GM19351 (cell line): Measurements from ENCODE around the gene PLA2G4F.
"Not testable (repeated sequence)": the region's sequence is repeated elsewhere in the genome, so short reads cannot be mapped to it uniquely, and the experiment has no call there.

Experiments used
- ATAC-seq: cut with Tn5 transposase; IDR thresholded peaks from one replicate; pipeline ENCODE4 v1.9.1; 2021; ENCODE audit warnings: mild to moderate bottlenecking, moderate library complexity; ENCODE audit not compliant: unreplicated experiment

The PLA2G4F gene

DNA sequence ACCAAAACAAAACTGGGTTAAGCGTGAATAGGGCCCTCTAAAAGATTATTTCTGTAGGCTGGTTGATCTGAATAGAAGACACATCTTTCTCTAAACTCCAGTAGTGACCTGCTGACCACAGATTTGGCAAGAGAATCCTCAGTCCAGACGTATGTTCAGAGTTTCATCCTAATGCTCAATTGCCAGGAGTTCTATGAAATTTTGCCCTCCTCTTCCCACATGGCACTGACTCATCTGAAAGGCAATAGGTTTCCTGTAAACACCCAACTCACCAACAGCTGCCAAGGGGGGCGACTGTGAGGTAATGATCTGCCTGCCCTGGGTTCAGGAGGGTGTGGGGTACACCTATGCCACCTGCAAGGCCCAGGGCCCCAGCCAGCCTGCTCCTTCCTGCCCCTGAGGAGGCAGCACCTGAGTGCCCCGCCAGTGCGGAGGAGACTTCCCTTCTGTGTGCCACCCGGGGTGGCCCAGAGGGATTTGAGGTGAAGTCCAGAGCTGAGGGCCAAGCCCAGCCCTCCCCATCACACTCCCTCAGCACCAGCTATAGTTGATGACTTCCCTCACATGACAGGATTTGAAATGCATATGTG, 53.7 kb downstream of the PLA2G4F start:
- no peak for ATAC-seq

DNA sequence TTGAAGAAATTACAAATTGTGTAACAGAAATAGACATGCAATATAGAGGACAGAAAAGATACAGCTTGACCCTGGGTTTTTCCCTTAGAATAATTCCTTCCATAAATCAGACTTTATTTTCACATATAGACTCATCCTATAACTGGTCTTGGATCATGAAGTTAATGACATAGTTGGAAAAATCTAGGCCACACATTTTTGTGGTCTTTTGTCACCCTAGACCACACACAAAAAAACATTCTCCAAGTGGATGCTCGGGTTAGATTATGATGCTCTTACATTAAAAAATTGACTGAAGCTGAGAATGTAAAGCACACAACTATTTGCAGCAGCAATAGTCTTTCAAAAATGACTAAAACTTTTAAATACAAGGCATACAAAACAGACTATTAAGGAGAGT, 54.6 kb downstream of the PLA2G4F start:
- ATAC-seq: no peak

DNA sequence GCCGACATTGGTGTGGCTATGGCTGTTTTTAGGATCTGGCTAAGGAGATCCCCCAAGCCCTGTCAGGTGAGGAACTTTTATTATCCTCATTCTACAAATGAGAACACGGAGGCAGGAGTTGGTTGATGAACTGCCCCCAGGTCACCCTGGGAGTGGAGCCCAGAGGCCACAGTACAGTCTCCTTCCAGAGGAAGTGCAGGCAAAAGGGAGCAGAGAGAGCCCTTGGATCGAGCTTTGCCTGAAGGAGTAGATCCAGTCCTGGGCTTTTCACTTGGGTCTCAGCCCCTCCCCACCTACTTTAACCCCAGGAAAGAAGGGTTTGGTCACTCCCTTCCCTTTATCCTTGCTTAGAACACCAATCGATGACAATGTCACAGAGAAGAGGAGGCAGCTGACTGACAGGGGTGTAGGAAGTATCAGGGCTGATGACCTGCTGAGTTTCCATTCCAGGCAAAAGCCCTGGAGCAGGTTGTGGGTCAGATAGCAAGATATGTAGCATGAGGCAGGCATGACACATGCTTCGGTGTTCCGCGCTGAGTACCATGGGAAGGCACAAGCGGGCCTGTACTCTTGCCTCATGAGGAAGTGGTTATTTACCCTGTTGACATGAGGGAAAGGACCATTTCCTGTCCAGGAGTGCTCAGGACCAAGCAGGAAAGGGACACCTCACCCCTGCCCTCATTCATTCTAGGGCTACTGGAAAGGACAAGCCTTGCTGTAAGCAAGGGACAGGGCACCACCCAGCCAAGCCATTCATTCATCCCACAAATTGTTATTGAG, 56.2 kb downstream of the PLA2G4F start:
- no peak for ATAC-seq

DNA sequence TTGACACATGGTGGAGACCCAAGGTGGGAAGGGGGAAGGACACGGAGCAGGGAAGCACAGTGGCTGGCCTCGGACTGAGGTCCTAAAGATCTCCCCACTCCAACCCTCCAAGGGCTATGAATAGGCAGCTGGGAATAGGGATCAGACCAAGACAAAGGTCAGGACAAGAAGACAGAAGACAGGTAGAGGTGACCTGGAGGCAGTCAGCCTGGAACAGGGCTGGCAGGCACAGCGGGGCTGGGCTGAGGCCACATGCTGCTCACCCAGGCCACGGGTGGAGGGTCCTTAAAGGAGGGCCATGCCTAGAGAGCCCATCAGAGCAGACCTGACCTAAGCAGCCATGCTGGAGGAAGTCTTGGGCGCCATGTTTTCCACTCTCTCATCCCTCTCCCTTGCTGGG, 59.4 kb downstream of the PLA2G4F start:
- no peak for ATAC-seq

DNA sequence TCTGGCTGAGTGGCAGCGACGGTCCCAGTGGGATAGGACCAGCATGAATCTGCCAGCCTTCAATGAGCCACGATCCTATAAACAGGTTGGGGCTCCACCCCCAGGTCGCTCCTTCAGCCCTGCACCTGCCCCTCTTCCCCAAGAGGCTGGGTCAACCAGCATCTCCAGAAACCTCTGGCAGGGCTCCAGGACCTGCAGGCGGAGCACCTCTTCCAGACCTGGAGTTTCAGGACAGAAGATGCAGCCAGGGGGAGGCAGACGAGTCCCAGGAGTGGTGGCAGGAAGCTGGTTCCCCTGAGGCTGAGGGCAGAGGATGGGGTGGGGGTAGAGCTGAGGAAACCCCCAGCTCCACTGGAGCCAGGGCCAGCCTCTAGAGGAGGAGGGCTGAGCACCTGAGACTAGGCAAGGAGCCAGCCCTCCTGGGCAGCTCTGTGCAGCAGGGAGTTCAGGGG, 61.9 kb downstream of the PLA2G4F start, which contains the start of gene PLA2G4D:
TSS of gene PLA2G4D (minus strand) at position 51 of the 452 bp plus-strand sequence. CDS start 103 bp downstream, outside the sequence.
- ATAC-seq: no peak

DNA sequence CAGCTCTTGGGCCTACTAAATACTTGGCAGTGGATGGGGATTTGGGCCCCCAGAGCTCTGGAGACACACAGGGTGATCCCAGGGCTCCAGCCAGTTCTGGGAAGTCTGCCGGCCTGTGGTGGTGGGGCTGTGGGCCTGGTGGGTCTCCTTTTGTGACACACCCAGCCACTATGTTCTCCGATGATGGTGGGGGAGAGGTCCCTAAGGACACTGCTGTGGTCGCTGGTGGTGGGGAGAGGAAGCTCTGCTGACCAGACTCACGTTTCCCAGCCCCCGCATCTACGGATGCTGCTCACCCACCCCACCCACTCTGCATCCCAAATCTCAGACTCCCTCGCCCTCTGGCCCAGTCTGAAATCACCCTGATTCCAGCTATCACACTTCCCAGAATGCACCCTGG, 62.5 kb downstream of the PLA2G4F start:
- ATAC-seq: no peak

DNA sequence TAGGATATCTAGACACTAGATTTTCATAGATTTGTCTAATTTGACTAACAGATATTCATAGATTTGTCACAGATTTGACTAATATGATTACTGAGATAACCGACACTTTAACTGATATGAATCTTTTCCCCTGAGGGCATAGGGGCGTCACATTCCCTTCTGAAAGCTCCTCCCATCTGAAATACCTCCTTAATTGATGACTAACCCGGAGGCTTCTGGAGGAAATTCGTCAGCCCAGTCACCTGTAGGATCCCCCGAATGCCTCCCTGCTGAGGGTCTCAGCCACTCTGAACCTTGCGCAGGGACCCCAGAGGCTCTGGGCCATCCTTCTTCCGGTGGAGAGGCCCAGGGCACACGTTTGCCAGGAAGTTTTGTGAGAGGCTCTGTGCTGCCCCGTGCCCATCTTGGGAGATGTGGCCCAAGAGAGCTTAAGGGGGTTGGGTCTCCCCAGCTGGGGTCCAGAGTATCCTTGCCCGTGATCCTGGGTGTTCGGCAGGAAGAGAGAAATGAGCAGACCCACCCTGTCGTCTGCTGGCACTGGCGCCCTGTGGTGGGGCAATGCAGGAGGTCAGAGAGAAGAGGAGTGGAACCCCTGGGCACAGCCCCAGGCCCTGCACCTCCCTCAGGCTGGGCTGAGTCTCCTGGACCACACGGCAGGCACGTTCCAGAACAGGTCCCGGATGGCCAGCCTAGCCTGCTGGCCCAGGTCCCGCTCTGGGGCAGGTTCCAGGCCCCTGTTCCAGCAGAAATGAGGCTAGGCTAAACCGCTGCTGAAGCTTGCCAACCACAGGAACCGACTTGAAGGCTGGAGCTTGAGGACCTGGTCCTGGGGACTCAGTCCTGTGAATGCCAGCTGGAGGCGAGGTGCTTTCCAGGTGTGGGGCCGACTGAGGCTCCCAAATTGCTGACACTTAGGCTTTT, 63.8 kb downstream of the PLA2G4F start:
- ATAC-seq: no peak

DNA sequence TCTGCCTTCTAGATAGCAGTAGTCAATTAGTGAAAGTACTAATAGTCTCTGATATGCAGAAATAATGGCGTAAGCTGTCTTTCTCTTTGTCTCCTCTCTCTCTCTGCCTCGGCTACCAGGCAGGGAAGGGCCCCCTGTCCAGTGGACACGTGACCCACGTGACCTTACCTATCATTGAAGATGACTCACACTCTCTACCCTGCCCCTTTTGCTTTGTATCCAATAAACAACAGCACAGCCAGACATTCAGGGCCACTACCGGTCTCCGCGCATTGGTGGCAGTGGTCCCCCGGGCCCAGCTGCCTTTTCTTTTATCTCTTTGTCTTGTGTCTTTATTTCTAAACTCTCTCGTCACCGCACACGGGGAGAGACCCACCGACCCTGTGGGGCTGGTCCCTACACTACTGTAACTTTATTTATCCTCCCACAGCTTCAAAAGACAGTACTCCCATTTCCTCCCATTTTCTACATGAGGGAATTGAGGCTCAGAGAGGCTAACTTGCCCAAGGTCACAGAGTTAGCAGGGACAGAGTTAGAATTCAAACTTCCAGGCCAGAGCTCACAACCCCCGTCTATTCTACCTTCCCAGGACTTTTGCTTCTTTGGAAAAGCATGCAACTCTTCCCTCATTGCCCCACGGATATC, 64.6 kb downstream of the PLA2G4F start:
- ATAC-seq: not testable (repeated sequence)

DNA sequence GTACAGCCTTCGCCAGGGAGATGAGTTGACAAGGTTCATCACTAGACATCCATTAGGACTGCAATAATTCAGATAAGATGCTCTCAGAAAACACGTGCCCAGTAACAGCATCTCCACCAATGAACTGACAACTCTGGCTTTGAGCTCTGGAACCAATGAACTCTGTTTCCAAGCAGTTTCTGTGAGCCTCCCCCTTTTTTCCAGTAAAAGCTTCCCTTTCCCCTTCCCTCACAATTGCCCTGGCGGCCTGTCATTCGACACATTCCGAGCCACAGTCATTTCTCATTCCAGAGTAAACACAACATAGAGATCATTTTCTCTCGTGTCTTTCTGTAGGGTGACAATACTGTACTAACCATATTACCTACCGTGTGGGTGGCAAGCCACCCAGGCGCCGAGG, 65.7 kb downstream of the PLA2G4F start:
- no peak for ATAC-seq

DNA sequence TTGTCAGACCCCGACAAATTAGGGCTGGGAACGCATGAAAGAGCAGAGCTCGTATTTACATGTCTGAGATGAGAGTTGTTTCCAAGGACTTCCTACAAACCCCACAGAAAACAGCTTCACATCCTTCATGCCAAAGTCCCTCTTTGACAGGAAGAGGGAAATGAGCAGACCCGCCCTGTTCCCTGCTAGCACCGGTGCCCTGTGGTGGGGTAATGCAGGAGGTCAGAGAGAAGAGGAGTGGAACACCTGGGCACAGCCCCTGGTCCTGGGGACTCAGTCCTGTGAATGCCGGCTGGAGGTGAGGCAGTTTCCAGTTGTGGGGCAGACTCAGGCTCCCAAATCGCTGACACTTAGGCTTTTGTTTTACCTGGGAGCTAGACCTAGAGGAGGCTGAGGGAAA, 66.1 kb downstream of the PLA2G4F start:
- ATAC-seq: no peak

DNA sequence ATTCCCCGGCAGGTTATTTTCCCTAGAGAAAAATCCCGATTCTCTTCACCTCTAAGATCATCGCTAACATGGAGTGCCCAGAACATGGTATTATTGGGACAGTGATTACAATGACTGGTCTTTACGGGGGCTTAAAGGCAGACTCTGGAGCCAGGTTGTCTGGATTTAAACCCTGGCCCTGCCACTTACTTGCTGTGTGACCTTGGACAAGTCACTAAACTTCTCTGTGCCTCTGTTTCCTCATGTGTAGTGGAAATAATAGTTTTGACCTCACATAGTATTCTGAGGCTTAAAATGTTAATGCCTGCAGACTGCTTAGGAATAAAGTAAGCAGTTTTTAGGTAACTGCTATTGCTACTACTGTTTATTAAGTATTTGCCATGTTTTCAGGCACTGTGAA, 66.5 kb downstream of the PLA2G4F start:
- ATAC-seq: no peak
